GM12878 (cell line): Measurements from ENCODE around the gene SRGAP1. TPM values are rescaled to one million over a fixed set of nuclear protein-coding genes. Genes with fewer than 3 reads are reported as not detected.

Experiments used
- ATAC-seq: fragments of 200-7000 bp; cut with Tn5 transposase; 3 replicates; pipeline ENCODE4 v1.9.1; 2020; ENCODE audit warnings: mild to moderate bottlenecking, moderate library complexity
- BruUV-seq: library from RNA; stranded (reverse); fragments of 400-500 nt; replicated peaks from 2 replicates; lab custom pipeline; 2021; lab: Mats Ljungman, UMichigan
- CTCF ChIA-PET: fragments of 300-600 bp; sonication (Branson Sonifier 250); formaldehyde crosslinking; extraction: SDS; loops from one replicate; lab custom pipeline; 2021; ENCODE audit warnings: inconsistent platforms; lab: Yijun Ruan, JAX
- POLR2A ChIA-PET: fragments of 350-600 bp; formaldehyde crosslinking; extraction: SDS; loops from one replicate; lab custom pipeline; 2021; ENCODE audit warnings: inconsistent platforms; lab: Charles Lee
- RAD21 ChIA-PET: fragments of 300-600 bp; sonication (Branson Sonifier 250); formaldehyde crosslinking; loops from one replicate; lab custom pipeline; 2023; ENCODE audit warnings: antibody characterized with exemption; ENCODE audit not compliant: unreplicated experiment; lab: Charles Lee
- SMC1A ChIA-PET: fragments of 300-600 bp; sonication (Branson Sonifier 250); formaldehyde crosslinking; loops from one replicate; lab custom pipeline; 2023; ENCODE audit not compliant: unreplicated experiment, uncharacterized antibody; lab: Charles Lee
- DNase-seq: peaks from one replicate; pipeline ENCODE4 v3.0.0-alpha.2; 2011; ENCODE audit warnings: low read depth, low spot score
- FAIRE-seq: peaks from 3 replicates; lab custom pipeline; 2011; peaks lifted over from hg19 to GRCh38; lab: Jason Lieb, UNC
- H2AFZ ChIP-seq: 2 replicates; pipeline ENCODE4 v1.6.0; 2011; ENCODE audit warnings: low read depth, low read length, control low read depth; ENCODE audit not compliant: control insufficient read depth
- H3K27ac ChIP-seq: 2 replicates; pipeline ENCODE4 v1.5.1; 2011; ENCODE audit warnings: control low read depth; ENCODE audit not compliant: control insufficient read depth, insufficient read depth
- H3K27me3 ChIP-seq, 2 experiments: replicated peaks in 1 of 2; 2 replicates each; pipeline versions ENCODE4 v1.6.0 to v1.6.1; 2011; ENCODE audit warnings: low read length in 1 of 2; ENCODE audit not compliant: control insufficient read depth in 2 of 2, insufficient read depth in 2 of 2
- H3K36me3 ChIP-seq, 2 experiments: 2 replicates each; pipeline ENCODE4 v1.5.1; 2011; ENCODE audit warnings: low read length in 1 of 2; ENCODE audit not compliant: control insufficient read depth in 2 of 2, insufficient read depth in 2 of 2
- H3K4me1 ChIP-seq: 2 replicates; pipeline ENCODE4 v1.6.1; 2011; ENCODE audit warnings: mild to moderate bottlenecking, low read length, moderate library complexity, mixed read lengths; ENCODE audit not compliant: control insufficient read depth, insufficient read depth
- H3K4me2 ChIP-seq: 2 replicates; pipeline ENCODE4 v1.6.0; 2011; ENCODE audit warnings: control low read depth; ENCODE audit not compliant: control insufficient read depth, insufficient read depth
- H3K4me3 ChIP-seq: fragments of 200-600 bp; sonication (generic); 2 replicates; pipeline ENCODE4 v1.5.1; 2016
- H3K79me2 ChIP-seq: 2 replicates; pipeline ENCODE4 v1.6.0; 2011; ENCODE audit warnings: low read length; ENCODE audit not compliant: control insufficient read depth, insufficient read depth
- H3K9ac ChIP-seq: 2 replicates; pipeline ENCODE4 v1.8.0; 2011; ENCODE audit warnings: low read length, control low read depth, mixed read lengths; ENCODE audit not compliant: control insufficient read depth, insufficient read depth
- H3K9me3 ChIP-seq: replicated peaks from 3 replicates; pipeline ENCODE4 v1.5.1; 2011; ENCODE audit warnings: mild to moderate bottlenecking, low read length; ENCODE audit not compliant: control insufficient read depth, insufficient read depth
- H4K20me1 ChIP-seq: 2 replicates; pipeline ENCODE4 v1.6.0; 2011; ENCODE audit not compliant: control insufficient read depth, insufficient read depth
- BCLAF1 ChIP-seq: fragments of 450-650 bp; IDR thresholded peaks from 2 replicates; pipeline ENCODE4 v1.6.1; 2017; ENCODE audit warnings: antibody characterized with exemption, mild to moderate bottlenecking, moderate library complexity
- CREM ChIP-seq: IDR thresholded peaks from 2 replicates; pipeline ENCODE4 v1.6.1; 2014; ENCODE audit warnings: antibody characterized with exemption, low read depth
- HCFC1 ChIP-seq: fragments of 150-350 bp; IDR thresholded peaks from 2 replicates; pipeline ENCODE4 v1.6.1; 2014; ENCODE audit warnings: low read length
- KDM1A ChIP-seq: fragments of 200-600 bp; sonication (generic); IDR thresholded peaks from 2 replicates; pipeline ENCODE4 v1.6.1; 2016; ENCODE audit warnings: borderline replicate concordance
- NFIC ChIP-seq: IDR thresholded peaks from 2 replicates; pipeline ENCODE4 v1.6.1; 2012; ENCODE audit warnings: low read depth, mild to moderate bottlenecking, inconsistent platforms, low read length, moderate library complexity
- NR2F1 ChIP-seq: fragments of 450-650 bp; conservative IDR thresholded peaks from 2 replicates; pipeline ENCODE4 v1.6.1; 2017; ENCODE audit warnings: mild to moderate bottlenecking
- SMC3 ChIP-seq: IDR thresholded peaks from 2 replicates; pipeline ENCODE4 v1.6.1; 2011; ENCODE audit warnings: low read length, improper control_type of control experiment, borderline replicate concordance
- SUZ12 ChIP-seq: fragments of 200-600 bp; sonication (generic); IDR thresholded peaks from one replicate; pipeline ENCODE4 v1.6.1; 2018; ENCODE audit warnings: antibody characterized with exemption, mild to moderate bottlenecking; ENCODE audit not compliant: unreplicated experiment
- ZBTB4 ChIP-seq: fragments of 450-650 bp; formaldehyde crosslinking; IDR thresholded peaks from 2 replicates; pipeline ENCODE4 v1.4.0; 2022; ENCODE audit warnings: mild to moderate bottlenecking, moderate library complexity
- WGBS: methylation state at CpG from one replicate; pipeline ENCODE4 v1.1.6; 2016; ENCODE audit warnings: low lambda C conversion rate; ENCODE audit not compliant: insufficient replicate concordance, insufficient coverage; ENCODE audit errors: missing lambda C conversion rate; 5-methylcytosine and 5-hydroxymethylcytosine counted together
- in situ Hi-C: fragments of 300-500 bp; cut with MboI; formaldehyde crosslinking; loops from 9 replicates; pipeline ENCODE4 v1.14.3; 2018; ENCODE audit warnings: mixed read lengths
- intact Hi-C: fragments of 100-400 bp; cut with micrococcal nuclease; formaldehyde crosslinking; loops from one replicate; pipeline ENCODE4 v1.14.2; 2022; ENCODE audit not compliant: unreplicated experiment
- polyA plus RNA-seq, 11 experiments: library from polyadenylated mRNA; depleted of rRNA in 4 of 11; unstranded in 6 of 11; stranded (reverse) in 5 of 11; fragments of >200 nt; fragmentation: Nextera tagmentation in 4 of 11; fragmentation: Illumina TruSeq in 1 of 11; extraction: Ambion mirVana in 4 of 11; extraction: Trizol in 1 of 11; gene quantifications; 1 replicate in 1 of 11; 2 replicates in 10 of 11; pipeline versions ENCODE4 v1.2.1 to v1.2.3, GENCODE V29; 2011 to 2016; ENCODE audit warnings: inconsistent platforms in 2 of 11, missing spikeins in 2 of 11, low read depth in 1 of 11
- total RNA-seq, 4 experiments: library from RNA; depleted of rRNA in 3 of 4; stranded (reverse); fragments of >200 nt in 3 of 4; fragmentation: Illumina TruSeq in 1 of 4; extraction: Trizol in 1 of 4; gene quantifications; 2 replicates each; pipeline versions ENCODE4 v1.2.1 to v1.2.3, GENCODE V29; 2013 to 2021
- TF ChIP-seq, protein P1 (sequence below): fragments of 450-650 bp; IDR thresholded peaks from 2 replicates; pipeline ENCODE4 v1.6.1; 2017; ENCODE audit warnings: mild to moderate bottlenecking, moderate library complexity

SRGAP1 gene
- total and polyA plus RNA-seq, 10 of the 15 experiments (the other 5 are each of a cell fraction or from before 2014, with no cell fraction given): 0.16 to 0.85 (median 0.46) TPM

- ChIA-PET SMC1A (interaction anchor here (1.4 kb wide), 1 partner anchor 336 kb away, joined by 4 read pairs; the partner anchor contains the start of gene SRGAP1), POLR2A (no interaction called here), RAD21 (interaction anchor here (1.9 kb wide), 1 partner anchor 342 kb away, joined by 6 read pairs; no protein-coding TSS in a partner anchor), CTCF (interaction anchor here (1.7 to 1.8 kb wide), 2 partner anchors 57 to 336 kb away, joined by 3 to 7 read pairs; partner anchors contain the start of gene SRGAP1)
- TF ChIP-seq KDM1A (no peak), HCFC1 (no peak), BCLAF1 (no peak), CREM (no peak), NFIC (no peak), SMC3 (no peak), SUZ12 (no peak), ZBTB4 (CRISPR knock-in tag) (no peak), NR2F1 (no peak)
- TF ChIP-seq, protein P1, sequence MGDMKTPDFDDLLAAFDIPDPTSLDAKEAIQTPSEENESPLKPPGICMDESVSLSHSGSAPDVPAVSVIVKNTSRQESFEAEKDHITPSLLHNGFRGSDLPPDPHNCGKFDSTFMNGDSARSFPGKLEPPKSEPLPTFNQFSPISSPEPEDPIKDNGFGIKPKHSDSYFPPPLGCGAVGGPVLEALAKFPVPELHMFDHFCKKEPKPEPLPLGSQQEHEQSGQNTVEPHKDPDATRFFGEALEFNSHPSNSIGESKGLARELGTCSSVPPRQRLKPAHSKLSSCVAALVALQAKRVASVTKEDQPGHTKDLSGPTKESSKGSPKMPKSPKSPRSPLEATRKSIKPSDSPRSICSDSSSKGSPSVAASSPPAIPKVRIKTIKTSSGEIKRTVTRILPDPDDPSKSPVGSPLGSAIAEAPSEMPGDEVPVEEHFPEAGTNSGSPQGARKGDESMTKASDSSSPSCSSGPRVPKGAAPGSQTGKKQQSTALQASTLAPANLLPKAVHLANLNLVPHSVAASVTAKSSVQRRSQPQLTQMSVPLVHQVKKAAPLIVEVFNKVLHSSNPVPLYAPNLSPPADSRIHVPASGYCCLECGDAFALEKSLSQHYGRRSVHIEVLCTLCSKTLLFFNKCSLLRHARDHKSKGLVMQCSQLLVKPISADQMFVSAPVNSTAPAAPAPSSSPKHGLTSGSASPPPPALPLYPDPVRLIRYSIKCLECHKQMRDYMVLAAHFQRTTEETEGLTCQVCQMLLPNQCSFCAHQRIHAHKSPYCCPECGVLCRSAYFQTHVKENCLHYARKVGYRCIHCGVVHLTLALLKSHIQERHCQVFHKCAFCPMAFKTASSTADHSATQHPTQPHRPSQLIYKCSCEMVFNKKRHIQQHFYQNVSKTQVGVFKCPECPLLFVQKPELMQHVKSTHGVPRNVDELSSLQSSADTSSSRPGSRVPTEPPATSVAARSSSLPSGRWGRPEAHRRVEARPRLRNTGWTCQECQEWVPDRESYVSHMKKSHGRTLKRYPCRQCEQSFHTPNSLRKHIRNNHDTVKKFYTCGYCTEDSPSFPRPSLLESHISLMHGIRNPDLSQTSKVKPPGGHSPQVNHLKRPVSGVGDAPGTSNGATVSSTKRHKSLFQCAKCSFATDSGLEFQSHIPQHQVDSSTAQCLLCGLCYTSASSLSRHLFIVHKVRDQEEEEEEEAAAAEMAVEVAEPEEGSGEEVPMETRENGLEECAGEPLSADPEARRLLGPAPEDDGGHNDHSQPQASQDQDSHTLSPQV: no peak
- FAIRE-seq (no peak), ATAC-seq (no peak), DNase-seq (no peak)
- Histone ChIP-seq H3K4me2 (no peak overlapping the region), H3K4me3 (no peak overlapping the region), H3K9ac (no peak overlapping the region), H3K27ac (no peak overlapping the region), H3K4me1 (no peaks in the 10 kb centered on the region), H3K27me3 (no peaks in the 10 kb centered on the region), H4K20me1 (no peaks in the 10 kb centered on the region), H3K79me2 (no peaks in the 10 kb centered on the region), H2AFZ (no peak overlapping the region), H3K9me3 (no peaks in the 10 kb centered on the region), H3K36me3 (no peaks in the 10 kb centered on the region)
- in situ Hi-C loops: no loop called here
- no TSS peak for BruUV-seq
- WGBS: 35% methylated on average over 5 of the region's 5 CpGs
- intact Hi-C loops: loop anchor here (5.0 kb wide), 1 partner anchor 339 kb away; the partner anchor contains the start of gene SRGAP1
These were observed 336.5 kb downstream of the SRGAP1 start for GRCh38 chr12:64180951-64181350.
